MV-4-11 (cell line): ENCODE measurements around the gene LOC128125822.

ENCODE experiments used
- DNase-seq: peaks from one replicate; lab custom pipeline; 2025; lab: John Stamatoyannopoulos, UW

LOC128125822 gene

GRCh38 chr6:63556369-63556768, 15.9 kb upstream of the LOC128125822 start:
- no peak for DNase-seq

DNA sequence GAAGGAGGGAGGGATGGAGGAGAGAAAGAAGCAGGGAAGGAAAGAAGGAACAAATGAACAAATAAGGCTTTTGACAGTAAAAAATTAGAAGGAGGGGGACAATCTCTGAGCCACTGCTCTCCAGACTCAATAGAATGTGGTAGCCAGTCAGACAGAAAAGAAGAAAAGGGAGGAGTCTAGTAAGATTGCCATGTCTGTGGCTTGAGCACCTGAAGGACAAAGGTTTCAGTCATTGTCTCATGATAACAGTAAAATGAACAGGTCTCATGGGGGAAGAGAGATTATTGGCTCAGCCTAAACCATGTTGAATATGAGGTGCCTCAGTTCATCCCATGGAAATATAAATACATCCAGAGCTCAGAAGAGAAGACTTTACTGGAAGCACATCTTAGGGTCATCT, 14.0 kb upstream of the LOC128125822 start:
- no peak for DNase-seq

- no peak for DNase-seq
Measured at GRCh38 chr6:63560801-63561287, 11.4 kb upstream of the LOC128125822 start.

DNA sequence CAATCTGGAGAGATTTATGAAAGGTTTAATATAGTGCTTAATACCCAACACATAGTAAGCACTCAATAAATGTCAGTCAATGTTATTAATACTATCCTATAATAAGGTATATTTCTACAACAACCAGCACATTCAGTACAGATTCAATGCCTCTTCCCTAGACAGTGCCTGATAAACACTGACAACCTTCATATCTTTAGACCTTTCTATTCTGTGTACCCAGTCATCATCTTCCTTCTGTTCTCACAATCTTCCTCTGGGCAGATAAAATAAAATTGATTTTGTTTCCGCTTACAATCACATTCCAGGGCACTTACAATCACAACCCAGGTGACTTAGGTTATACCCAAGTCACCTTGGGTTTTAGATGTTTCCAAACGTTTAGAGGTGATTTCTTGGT, 11.0 kb upstream of the LOC128125822 start:
- no peak for DNase-seq

- no peak for DNase-seq
Measured at GRCh38 chr6:63563235-63563634, 9.0 kb upstream of the LOC128125822 start.

GRCh38 chr6:63565058-63565726, 7.1 kb upstream of the LOC128125822 start:
- DNase-seq, result no peak

GRCh38 chr6:63565727-63566596, 6.3 kb upstream of the LOC128125822 start:
- DNase-seq, result no peak

DNA sequence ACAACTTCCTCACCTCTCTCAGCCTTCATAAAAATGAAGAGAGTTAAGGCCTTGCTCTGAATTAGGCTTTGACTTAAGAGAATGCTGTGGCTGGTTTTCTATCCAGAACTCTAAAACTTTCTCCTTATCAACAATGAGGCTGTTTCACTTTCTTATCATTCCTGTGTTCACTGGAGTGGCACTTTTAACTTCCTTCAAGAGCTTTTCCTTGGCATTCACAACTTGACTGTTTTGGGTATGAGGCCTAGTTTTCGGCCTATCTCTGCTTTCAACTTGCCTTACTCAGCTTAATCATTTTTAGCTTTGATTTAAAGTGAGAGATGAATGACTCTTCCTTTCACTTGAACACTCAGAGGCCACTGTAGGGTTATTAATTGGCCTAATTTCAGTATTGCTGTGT, 4.3 kb upstream of the LOC128125822 start:
- no peak for DNase-seq

- peak; percentile 32 for DNase-seq
Measured at GRCh38 chr6:63571361-63572043, 778 bp upstream of the LOC128125822 start.

GRCh38 chr6:63572747-63573075, 431 bp downstream of the LOC128125822 start:
- DNase-seq, result no peak

- peak; percentile 43 for DNase-seq
Measured at GRCh38 chr6:63573076-63573898, 1.0 kb downstream of the LOC128125822 start.

DNA sequence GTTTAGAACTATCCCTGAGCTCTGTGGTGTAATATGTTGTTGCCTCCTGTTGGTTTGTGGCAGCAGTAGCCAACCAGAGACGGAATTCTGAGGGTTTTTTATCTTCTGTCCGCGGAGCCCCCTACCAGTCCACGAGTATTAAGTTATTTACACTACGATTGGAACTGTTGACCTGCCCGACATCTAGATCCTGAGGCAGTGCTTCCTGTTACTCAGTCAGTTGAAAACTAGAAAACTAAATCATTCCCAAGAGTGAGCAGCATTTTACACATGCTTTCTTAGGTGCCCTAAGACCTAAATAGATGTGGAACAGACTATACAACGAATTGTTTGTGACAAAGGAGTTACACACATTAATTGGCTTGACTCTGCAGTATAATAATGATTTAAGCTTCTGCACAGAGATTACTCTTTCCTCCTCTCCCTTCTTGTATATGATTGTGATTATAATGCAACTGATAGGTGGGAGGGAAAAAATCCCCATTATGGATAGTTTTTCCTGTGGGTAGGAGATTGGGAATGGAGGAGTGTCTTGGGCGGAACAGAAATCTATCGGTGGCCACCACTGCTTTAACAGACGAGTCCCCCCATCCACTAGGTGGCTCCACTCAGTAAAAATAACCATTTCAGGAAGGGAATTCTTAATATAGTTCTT, 1.7 kb downstream of the LOC128125822 start:
- peak; percentile 83 for DNase-seq

- DNase-seq, result no peak
Measured at GRCh38 chr6:63574554-63574900, 2.2 kb downstream of the LOC128125822 start.

DNA sequence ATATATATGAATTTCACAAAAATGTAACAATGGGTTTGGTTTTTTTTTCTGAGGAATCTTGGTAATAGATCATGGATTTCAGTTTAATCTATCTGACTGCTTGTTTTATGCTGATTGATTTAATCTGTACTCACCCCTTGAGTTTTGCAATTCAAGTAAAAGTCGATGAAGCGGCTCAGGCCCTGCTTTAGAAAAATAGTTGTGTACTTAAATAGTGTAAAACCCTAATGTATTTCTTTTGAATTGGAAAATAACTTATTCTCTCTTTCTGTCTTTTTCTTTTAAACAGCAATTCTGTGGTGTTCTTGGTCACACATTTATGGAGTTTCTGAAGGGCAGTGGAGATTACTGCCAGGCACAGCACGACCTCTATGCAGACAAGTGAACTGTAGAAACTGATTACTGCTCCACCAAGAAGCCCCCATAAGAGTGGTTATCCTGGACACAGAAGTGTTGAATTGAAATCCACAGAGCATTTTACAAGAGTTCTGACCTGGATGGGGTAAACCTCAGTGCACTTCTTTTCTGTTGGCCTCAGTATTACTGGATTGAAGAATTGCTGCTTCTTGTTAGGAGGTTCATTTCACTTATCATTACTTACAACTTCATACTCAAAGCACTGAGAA, 4.0 kb downstream of the LOC128125822 start:
- no peak for DNase-seq

DNA sequence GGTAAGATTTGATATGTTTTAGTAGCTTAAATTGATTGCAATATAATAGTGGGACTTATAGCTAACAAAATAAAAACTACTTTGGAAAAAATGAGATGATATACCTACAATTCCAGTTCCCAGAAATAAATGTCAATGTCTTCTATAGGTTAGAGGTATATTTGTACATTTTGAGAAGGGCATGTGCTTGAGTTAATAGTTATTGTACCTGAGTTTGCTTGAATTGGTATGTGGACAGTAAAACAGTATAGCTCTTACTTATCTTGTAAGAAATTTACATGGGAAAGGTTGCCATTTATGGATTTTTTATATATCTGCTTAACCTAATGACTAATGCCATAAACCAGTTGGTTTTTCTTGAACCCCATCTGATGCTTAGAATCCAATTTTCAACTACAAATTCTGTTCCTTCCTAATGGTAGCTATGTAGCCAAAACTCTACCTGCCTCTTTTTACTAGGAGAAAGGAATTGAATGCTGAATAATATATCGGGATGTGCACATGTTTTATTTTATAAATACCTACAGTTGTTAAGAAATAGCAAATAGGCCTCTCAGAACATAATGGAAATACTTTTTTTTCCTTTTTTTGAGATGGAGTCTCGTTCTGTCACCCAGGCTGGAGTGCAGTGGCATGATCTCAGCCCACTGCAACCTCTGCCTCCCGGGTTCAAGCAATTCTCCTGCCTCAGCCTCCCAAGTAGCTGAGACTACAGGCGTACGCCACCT, 4.9 kb downstream of the LOC128125822 start:
- no peak for DNase-seq

- no peak for DNase-seq
Measured at GRCh38 chr6:63578757-63579156, 6.5 kb downstream of the LOC128125822 start.

- DNase-seq, result no peak
Measured at GRCh38 chr6:63579937-63580703, 7.8 kb downstream of the LOC128125822 start.

GRCh38 chr6:63580704-63580961, 8.4 kb downstream of the LOC128125822 start:
- no peak for DNase-seq

DNA sequence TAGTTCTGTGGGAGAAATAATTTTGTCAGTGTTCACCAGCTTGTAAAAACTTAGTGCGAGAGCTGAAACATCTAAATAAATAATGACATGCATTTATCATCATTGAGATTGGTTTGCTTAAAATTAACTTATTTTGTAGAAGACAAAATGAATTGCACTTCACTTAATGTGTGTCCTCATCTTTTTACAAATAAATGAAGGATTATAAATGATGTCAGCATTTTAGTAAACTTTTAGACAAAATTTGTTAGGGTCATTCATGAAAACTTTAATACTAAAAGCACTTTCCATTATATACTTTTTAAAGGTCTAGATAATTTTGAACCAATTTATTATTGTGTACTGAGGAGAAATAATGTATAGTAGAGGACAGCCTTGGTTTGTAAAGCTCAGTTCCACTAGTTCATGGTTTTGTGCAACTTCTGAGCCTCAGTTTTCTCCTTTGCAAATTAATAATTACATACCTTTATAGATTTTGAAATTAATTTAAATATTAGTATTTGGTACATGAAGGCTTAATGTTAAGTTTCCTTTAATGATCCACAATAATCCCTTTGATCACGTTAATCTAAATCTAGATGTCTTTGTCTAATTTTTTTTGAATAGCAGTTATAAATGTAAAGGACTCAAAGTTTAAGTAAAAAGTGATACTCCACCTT, 9.2 kb downstream of the LOC128125822 start:
- DNase-seq, result no peak
